NCI-H510A (cell line): Measurements from ENCODE around the gene CBARP.
"Not testable (repeated sequence)": the region's sequence is repeated elsewhere in the genome, so short reads cannot be mapped to it uniquely, and the experiment has no call there.

Source experiments
- DNase-seq: peaks from one replicate; lab custom pipeline; 2025; lab: John Stamatoyannopoulos, UW

Gene CBARP

DNA sequence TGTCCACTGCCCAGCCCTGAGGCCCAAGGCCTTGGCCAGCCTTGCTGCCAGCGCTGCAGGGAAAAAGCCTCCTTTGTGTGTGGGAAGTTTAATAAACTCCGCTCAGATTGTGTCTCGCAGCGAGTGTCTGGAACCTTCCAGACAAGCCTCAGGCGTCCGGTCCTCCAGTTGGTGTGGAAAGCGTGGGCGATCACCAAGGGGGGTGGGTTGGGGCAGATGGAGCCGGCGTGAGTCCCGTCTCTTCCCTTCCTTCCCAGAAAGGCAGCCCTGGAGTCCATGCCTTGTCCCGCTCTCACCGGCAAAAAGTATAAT is 27.6 kb downstream of the CBARP start:
- no peak for DNase-seq

DNA sequence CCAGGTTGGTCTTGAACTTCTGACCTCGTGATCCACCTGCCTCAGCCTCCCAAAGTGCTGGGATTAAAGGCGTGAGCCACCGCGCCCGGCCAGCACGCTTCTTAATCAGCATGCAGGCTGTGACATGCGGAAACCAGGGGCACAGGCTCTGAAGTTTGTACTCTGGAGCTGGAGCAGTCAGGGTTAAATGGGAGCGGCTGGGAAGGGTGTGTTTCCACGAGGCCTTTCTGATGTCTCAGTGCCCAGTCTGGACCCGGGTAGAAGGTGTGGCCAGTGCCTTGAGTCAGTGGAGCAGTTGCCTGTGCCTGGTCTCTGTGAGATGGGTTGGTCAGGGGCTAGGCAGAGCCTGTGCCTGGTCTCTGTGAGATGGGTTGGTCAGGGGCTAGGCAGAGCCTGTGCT is 29.0 kb downstream of the CBARP start:
- DNase-seq: not testable (repeated sequence)

GRCh38 chr19:1206864-1207450 is 30.8 kb downstream of the CBARP start:
- no peak for DNase-seq

- DNase-seq: no peak
These were observed 31.5 kb downstream of the CBARP start for GRCh38 chr19:1206150-1206863.

- DNase-seq: peak; percentile 90
These were observed 32.4 kb downstream of the CBARP start, which contains the start of gene STK11 for GRCh38 chr19:1205114-1206099. STK11 (plus strand) TSS chr19:1205778; CDS start chr19:1206914, 1,136 bp downstream.

GRCh38 chr19:1200614-1201013 is 37.2 kb downstream of the CBARP start:
- not testable (repeated sequence) for DNase-seq

- no peak for DNase-seq
These were observed 38.3 kb downstream of the CBARP start for GRCh38 chr19:1199531-1199930.

- no peak for DNase-seq
These were observed 48.4 kb downstream of the CBARP start for GRCh38 chr19:1189419-1189818.

DNA sequence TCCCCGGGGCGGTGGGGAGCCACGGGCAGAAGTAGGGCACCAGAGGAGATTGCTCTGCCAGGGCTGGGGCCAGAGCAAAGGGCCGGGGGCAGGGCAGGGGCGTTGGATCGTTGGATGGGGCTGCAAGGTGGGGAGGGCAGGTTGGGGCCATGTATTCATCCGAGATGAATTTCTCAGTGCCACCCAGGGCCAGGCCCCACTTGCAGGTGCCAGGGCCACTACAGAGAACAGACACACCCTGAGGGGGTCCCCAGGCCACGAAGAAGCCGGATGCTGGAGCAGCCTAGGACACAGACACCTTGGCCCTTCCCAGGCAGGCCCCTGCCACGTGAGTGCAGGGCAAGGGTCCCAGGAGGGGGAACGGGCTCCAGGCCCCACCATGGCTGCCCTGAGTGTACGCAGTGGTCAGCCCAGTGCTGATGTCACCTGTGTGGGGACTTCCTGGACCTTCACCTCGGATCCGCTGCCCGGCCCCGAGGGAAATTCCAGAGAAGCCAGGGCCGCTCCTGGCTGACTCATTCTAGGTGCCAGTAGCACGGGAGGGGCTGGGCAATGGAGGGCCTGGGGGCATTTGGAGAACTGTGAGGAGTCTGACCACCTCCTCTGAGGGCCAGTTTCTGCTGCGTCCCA is 54.1 kb downstream of the CBARP start:
- DNase-seq: no peak

- no peak for DNase-seq
These were observed 55.1 kb downstream of the CBARP start for GRCh38 chr19:1182727-1183126.

DNA sequence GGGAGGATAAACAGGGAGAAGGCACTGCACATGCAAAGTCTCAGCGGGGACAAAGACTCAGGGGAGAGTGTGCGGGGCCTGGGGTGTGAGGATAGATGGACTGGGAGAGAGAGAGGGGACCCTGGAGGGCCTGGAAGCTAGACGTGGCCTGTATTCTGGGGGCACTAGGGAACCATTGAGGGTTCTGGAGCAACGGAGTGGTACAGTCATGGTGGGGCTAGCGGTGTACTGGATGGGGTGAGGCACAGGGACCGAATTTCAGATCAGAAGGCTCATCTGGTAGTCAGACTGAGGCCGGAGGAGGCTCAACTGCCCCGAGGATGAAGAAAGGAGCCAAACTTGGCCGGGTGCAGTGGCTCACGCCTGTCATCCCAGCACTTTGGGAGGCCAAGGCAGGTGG is 55.7 kb downstream of the CBARP start:
- no peak for DNase-seq

DNA sequence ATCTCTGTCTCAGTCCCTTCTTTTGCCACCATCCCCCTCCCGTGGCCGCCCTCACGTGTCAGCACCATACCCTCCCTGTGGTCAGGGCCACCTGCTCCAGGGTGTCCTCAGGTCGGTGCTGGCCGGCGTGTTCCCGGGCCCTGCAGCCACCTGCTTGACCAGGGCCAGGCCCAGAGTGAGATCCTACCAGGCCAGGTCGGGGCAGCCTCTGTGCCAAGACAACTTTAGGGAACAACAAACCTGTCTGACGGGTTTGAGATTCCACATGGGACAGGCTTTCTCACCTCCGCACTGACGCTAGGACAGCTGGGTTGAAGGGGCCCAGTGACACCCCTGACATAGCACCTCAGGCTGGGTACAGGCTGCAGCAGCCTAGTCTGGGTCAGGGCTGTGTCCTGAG is 56.2 kb downstream of the CBARP start:
- DNase-seq: no peak
